Measurements from ENCODE around the gene DIAPH3.

DNA sequence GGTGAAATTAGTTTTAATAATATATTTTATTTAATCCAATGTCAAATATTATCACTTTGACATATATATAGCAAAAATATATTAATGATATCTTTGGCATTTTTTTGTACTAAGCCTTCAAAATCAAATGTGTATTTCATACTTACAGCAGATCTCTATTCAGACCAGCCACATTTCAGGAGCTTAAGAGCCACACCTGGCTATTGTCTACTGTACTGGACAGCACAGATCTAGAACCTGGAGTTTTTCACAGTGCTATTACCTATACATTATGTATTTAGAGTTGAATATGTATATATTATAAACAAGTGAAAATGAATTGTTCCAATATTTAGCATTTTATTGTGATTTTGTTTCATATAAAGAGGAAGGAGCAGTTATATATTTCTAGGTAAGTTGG is 486.3 kb downstream of the DIAPH3 start:
- TF ChIP-seq, protein P1, sequence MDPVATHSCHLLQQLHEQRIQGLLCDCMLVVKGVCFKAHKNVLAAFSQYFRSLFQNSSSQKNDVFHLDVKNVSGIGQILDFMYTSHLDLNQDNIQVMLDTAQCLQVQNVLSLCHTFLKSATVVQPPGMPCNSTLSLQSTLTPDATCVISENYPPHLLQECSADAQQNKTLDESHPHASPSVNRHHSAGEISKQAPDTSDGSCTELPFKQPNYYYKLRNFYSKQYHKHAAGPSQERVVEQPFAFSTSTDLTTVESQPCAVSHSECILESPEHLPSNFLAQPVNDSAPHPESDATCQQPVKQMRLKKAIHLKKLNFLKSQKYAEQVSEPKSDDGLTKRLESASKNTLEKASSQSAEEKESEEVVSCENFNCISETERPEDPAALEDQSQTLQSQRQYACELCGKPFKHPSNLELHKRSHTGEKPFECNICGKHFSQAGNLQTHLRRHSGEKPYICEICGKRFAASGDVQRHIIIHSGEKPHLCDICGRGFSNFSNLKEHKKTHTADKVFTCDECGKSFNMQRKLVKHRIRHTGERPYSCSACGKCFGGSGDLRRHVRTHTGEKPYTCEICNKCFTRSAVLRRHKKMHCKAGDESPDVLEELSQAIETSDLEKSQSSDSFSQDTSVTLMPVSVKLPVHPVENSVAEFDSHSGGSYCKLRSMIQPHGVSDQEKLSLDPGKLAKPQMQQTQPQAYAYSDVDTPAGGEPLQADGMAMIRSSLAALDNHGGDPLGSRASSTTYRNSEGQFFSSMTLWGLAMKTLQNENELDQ (tag by site-specific recombination; IDR thresholded peaks at IDR 0.05; ENCODE audit: low read depth), result no peak
- TF ChIP-seq, protein P2, sequence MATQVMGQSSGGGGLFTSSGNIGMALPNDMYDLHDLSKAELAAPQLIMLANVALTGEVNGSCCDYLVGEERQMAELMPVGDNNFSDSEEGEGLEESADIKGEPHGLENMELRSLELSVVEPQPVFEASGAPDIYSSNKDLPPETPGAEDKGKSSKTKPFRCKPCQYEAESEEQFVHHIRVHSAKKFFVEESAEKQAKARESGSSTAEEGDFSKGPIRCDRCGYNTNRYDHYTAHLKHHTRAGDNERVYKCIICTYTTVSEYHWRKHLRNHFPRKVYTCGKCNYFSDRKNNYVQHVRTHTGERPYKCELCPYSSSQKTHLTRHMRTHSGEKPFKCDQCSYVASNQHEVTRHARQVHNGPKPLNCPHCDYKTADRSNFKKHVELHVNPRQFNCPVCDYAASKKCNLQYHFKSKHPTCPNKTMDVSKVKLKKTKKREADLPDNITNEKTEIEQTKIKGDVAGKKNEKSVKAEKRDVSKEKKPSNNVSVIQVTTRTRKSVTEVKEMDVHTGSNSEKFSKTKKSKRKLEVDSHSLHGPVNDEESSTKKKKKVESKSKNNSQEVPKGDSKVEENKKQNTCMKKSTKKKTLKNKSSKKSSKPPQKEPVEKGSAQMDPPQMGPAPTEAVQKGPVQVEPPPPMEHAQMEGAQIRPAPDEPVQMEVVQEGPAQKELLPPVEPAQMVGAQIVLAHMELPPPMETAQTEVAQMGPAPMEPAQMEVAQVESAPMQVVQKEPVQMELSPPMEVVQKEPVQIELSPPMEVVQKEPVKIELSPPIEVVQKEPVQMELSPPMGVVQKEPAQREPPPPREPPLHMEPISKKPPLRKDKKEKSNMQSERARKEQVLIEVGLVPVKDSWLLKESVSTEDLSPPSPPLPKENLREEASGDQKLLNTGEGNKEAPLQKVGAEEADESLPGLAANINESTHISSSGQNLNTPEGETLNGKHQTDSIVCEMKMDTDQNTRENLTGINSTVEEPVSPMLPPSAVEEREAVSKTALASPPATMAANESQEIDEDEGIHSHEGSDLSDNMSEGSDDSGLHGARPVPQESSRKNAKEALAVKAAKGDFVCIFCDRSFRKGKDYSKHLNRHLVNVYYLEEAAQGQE (tag by site-specific recombination; IDR thresholded peaks at IDR 0.05), result no peak
- TF ChIP-seq, protein P3, sequence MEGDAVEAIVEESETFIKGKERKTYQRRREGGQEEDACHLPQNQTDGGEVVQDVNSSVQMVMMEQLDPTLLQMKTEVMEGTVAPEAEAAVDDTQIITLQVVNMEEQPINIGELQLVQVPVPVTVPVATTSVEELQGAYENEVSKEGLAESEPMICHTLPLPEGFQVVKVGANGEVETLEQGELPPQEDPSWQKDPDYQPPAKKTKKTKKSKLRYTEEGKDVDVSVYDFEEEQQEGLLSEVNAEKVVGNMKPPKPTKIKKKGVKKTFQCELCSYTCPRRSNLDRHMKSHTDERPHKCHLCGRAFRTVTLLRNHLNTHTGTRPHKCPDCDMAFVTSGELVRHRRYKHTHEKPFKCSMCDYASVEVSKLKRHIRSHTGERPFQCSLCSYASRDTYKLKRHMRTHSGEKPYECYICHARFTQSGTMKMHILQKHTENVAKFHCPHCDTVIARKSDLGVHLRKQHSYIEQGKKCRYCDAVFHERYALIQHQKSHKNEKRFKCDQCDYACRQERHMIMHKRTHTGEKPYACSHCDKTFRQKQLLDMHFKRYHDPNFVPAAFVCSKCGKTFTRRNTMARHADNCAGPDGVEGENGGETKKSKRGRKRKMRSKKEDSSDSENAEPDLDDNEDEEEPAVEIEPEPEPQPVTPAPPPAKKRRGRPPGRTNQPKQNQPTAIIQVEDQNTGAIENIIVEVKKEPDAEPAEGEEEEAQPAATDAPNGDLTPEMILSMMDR (tag by site-specific recombination; IDR thresholded peaks at IDR 0.05), result no peak
- TF ChIP-seq SETDB1 (IDR thresholded peaks at IDR 0.05; ENCODE audit: insufficient read length, low read length), result no peak
